Renal pelvis (tissue), 4 donors: ENCODE results near the gene APMAP. TPM values are rescaled to one million over a fixed set of nuclear protein-coding genes. Genes with fewer than 3 reads are reported as not detected.
"Not testable (repeated sequence)": the region's sequence is repeated elsewhere in the genome, so short reads cannot be mapped to it uniquely, and the experiment has no call there.

Experiments used
- DNase-seq: peaks from one replicate; pipeline ENCODE4 v3.0.0-alpha.2; 2013
- polyA plus RNA-seq, 3 donors: library from polyadenylated mRNA; unstranded; fragments of 120-200 nt; gene quantifications; one replicate each; pipeline ENCODE4 v1.2.1, GENCODE V29; 2013; ENCODE audit not compliant: insufficient read length in 3 of 3

The APMAP gene
- polyA plus RNA-seq, 3 donors, result 92.8 to 100 (median 93.9) TPM

DNA sequence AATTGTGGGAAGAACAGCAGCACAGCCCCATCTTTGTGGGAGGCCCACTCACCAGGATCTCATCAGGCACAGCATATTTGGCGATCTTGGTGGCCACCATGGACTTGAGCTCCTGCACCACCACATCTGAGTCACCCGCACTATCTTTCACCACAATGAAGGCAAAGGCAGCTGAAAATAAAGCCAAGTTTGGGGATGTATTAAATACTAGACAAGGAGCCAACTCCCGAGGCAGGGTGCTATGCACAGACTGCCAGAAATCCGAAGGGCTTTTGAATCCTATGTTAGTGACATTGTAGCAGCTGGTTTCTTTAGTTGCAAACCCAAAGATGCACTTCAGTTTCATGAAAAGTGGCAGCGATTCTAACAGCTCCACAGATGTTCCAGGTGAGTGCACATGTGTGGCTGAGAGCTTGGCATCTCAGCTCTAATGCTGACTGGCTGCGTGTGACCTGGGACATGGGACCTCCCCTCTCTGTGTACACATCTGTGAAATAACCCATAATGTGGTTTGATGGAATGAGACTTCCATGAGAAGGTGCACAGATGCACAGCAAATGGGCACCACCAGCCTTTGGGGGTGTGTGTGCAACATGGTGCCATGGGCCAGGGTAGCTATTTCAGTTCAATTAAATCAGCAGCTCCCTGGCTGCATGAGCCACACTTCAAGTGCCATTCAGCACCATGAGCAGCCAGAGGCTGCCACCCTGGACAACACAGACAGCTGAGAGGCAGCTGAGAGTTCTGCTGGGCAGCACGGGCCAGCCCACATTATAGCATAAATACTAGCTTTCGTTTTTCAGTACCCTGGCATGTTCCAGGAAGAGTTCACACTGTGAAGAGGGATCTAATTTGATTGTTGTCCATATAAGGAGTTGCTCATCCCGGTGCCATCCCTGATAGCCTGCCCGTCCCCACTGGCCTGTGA, 16.9 kb upstream of the APMAP start:
- no peak for DNase-seq

DNA sequence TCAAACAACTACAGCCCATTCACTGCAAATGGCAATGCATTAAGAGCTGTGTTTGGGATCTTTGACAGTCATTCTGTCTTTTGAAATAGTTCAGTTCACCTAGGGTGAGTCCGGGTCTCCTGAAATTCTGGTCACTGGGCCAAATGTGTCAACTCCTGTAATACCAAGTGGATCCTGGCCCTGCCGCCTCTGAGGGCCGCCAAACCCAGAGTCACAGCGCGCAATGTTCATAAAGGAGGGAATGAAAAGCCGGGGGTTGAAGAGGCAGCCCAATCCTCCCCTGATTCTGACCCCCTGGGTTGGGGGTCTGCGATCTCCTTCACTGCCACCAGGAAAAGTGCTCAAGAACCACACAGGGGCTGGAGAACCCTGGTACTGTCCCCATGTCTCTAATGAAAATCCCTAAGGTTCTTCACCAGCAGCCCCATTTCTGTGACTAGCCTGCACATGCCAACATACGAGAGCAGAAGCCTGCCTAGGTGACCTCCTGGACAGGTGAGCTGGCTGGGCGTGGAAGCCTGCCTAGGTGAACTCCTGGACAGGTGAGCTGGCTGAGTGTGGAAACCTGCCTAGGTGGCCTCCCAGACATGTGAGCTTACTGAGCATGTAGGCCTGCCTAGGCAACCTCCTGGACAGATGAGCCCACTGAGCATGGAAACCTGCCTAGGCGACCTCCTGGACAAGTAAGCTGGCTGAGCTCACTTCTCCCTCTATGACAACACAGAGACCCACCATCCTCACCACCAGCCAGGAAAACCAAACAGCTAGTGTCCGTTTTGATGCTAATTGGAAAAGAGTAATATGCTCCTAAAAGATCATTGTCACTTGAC, 16.1 kb upstream of the APMAP start:
- no peak for DNase-seq

DNA sequence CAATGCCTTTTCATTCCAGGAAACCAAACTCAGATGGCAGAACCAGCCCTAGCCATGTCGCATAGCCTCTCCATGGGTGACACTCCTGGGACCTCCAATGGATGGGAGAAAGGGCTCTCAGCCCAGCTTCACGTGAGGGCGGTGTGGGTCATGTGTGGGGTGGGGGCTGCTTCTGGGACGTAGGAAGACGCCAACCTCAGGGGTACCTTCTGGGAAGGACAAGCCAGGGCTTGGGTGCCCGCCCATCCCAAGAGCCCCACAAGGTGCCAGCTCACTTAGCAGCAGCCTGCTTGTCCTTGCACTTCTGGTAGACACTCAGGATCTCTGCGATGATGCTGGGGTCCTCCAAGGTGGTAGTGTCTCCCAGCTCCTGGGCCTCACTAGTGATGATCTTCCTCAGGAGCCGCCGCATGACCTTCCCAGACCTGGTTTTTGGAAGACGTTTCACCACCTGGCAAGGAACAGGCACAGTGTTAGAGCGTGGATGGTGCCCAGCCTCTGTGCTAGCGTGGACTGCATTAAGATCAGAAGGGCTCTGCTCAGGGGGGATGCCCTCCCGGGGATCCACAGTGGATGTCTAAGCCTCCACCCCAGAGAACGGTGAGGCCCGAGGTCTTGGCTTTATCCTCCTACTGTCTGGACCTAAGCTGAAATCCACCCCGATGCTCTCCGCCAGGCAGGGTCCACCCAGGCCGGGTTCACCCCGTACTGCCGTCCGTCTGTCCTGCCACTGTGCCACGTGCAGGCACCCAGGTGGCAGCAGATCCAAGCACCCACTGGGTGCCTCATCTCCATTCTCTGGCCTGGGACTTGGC, 15.1 kb upstream of the APMAP start:
- DNase-seq, result no peak

DNA sequence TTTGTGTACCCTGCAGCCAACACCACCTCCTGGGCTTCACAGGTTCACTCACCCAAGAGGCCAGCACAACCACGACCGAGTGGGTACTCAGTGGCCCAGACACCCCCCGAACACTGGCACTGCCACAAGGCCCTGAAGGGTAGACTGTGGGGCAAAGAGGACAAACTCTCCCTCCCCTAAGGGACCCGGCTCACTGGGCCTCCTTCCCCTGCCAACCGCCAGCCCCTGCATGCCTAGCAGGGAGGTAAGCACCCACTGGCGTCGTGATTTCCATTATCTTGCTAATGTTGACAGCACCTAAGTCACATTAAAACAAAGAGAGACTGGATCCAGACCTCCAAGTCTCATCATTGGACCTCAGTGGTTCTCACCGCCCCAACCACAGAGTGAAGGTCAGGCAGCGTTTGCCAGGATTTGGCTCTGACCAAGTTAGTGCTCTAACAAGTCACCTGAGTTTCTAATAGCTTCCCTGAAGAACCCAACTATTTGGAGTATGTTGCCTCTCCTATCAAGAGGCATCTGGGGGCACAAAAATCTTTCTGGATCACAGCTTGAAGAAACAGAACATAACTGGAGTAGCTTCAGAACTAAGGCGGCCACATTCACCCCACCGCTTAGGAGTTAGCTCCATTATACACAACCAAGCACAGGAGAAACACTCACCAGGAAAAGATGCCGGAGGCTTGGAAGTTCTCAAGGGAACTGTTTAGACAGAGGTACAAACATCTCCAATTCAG, 14.0 kb upstream of the APMAP start:
- DNase-seq, result no peak

DNA sequence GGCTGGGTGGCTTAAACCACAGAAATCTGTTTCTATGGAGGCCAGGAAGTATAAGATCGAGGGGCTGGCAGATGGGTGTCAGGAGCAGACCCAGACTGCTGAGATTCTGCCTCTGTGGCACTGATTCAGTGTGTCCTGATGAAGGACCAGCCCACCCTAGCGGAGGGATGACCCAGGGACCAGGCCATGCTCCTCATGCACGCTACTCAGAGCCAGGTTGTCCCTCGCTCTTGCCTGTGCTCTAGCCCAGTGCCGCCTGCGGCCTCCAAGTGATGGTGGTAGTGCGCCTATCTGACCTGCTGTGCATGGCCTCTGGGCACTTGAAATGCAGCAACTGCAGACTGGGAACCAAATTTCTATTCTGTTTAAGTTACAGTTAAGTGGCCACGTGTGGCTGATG, 13.1 kb upstream of the APMAP start:
- no peak for DNase-seq

DNA sequence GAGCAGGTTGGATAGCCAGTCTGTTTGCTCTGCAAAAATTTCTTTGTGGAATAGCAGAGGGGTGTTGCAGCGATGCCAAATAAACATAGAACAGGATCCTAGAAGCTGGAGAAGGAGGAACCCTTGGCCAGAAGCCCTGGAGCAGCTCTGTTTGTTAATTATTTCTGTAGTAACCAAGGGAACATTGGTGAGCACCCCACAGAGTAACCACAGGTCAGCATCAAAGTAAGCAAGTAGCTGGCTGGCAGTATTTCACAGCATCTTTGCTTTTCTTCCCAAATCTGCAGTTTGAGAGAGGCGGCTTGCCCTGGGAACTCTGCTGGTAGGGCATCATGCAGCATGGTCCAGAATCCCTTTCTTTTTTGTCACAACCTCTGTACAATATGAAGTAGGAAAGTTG, 12.7 kb upstream of the APMAP start:
- DNase-seq, result no peak

DNA sequence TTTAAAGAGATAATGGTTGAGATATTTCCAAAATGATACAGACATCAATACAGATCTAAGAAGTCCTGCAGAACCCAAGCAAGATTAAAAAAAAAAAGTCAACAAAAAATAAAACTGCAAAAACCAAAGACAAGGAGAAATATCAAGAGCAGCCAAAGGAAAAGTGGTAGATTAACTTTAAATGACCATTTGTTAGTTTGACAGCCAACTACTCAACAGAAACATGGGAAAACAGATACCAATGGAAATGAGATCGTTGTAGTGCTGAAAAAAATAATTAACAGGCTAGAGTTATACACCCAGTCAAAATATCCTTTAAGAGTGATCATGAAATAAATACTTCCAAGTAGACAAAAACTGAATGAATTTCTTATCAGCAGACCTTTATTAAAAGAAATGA, 10.5 kb upstream of the APMAP start:
- no peak for DNase-seq

DNA sequence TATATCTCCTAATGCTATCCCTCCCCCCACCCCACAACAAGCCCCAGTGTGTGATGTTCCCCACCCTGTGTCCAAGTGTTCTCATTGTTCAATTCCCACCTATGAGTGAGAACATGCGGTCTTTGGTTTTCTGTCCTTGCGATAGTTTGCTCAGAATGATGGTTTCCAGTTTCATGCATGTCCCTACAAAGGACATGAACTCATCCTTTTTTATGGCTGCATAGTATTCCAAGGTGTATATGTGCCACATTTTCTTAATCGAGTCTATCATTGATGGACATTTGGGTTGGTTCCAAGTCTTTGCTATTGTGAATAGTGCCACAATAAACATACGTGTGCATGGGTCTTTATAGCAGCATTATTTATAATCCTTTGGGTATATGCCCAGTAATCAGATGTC, 8.8 kb upstream of the APMAP start:
- DNase-seq, result not testable (repeated sequence)

DNA sequence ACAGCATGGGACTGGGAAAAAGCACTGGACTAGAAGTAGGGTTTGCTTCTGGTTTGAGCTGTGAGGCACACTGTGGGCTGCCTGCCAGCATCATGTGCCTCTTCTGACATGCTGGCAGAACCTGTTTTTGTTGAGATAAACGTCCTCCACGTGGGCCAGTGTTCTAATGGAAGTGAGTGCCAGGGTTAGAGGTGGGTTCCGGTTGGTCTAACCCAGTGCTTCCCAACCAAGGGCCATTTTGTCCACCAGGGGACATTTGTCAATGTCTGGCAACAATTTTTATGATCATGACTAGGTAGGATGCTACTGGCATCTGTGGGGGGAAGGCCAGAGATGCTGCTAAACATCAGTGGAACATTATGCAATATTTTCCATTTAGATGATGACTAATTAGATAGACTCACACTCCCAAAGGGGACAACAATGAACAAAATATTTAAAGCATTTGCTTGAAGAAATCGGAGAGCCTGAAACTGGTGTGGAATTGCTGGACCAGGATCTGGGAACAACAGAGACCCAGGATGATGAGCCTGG, 7.8 kb upstream of the APMAP start:
- peak; percentile 12 for DNase-seq

DNA sequence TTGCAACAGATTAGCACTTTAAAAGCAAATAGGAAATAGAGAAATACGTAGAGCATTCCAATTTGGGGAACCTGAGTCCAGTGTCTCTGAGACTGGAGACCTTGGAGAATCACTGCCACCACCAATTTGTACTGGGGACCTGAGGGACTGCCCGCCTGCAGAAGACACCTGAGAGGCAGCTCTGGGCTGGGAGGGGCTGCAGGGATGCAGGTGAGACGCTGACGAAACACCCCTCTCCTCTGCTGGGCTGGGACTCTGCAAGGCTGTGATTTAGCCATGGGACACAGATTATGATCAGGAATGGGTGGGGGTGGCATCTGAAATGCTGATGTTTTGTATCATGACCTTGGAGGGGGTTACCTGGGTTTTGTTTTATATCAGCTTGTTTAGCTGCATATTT, 7.0 kb upstream of the APMAP start:
- no peak for DNase-seq

DNA sequence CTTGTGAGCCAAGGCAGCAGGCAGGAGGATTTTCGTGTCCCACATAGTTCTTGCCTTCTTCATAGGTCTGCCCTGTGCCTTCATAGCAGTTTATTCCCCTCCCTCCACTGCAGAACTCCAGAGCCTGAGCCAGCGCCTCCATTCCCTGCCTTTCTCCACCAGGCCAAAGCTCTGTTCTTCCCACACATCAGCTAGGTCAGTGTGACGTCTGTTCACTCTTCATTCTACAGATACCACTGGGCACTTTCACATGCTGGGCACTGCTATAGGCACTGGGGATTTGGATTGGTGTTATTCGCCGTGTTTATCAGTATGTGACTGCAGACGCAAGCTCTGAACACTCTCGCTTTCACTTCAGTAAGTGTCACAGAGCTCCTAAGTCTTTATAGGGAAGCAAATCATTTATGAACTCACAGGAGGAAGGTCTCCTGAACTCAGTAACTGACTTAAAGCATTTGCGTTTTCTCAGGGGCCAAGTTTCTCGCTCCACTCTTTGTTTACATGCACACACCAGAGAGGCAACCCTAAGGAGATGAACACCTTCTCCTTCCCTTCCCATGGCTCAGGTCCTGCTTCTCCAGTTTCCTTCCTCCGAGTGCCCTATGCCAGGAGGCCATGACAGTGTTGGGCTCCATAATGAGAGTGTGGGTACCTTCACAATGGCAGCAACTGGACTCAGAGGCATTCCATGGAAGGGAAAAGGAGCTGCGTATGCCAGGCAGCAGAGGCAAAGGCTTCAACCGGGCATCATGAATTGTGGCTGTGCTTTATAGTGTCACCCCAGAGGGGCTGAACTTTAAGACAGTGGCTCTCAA, 6.3 kb upstream of the APMAP start:
- no peak for DNase-seq

DNA sequence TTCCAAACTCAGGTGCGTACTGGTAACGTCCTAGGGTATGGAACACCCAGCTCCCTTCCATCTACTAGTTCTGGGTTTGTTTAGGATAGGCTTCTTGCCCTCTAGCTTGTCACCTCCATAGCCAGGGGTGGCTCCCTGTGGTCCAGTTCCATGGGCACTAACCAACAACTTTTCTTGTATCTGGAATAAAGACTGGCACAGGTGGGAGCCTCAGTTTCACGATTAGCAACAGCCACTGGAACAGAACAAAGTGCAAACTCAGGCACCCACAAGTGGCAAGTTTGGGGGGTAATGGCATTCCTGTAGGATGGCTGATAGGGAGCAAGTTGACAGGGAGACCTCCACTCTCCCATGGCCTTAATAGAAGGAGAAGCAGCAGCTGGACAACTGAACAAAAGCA, 5.6 kb upstream of the APMAP start:
- DNase-seq, result no peak

DNA sequence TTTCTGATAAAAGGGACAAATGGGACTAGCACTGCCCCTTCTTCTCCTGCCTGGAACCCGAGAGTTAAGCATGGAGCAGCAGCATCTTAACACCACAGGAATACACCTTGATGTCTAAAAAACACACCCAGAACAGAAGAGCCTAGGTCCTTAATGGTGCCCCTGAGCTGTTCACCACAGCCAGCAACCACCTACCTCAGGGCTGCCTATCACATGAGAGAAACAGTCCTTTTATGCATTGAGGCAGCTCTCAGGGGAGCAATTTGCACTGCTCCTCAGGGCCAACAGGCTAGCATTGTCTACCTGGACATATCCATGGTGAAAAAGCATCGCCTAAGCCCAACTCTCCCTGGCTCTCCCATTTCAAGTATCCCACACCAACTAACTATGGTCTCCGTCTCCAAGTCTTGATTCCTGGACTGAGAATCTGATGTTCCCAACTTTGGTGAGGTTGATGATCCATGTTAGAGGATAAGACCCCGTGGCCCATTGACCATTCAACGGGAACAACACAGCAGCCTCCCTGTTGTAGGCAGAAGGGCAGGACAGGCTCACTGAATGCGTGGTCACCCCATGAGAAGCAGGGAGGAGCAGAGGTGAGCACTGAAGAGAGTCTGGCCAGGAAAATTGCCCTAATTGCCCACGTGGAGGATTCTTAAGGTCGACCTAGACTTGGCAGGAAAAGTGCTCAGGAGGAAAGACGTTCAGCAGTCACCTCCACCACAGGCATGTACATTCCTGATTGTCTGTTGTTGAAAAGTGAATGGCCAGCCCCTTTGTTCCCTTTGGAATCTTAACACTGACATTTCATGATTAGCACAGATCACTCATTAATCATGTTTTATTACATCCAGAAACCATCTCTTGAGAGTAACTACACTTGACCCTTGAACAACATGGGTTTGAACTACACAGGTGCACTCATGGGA, 4.2 kb upstream of the APMAP start:
- no peak for DNase-seq

DNA sequence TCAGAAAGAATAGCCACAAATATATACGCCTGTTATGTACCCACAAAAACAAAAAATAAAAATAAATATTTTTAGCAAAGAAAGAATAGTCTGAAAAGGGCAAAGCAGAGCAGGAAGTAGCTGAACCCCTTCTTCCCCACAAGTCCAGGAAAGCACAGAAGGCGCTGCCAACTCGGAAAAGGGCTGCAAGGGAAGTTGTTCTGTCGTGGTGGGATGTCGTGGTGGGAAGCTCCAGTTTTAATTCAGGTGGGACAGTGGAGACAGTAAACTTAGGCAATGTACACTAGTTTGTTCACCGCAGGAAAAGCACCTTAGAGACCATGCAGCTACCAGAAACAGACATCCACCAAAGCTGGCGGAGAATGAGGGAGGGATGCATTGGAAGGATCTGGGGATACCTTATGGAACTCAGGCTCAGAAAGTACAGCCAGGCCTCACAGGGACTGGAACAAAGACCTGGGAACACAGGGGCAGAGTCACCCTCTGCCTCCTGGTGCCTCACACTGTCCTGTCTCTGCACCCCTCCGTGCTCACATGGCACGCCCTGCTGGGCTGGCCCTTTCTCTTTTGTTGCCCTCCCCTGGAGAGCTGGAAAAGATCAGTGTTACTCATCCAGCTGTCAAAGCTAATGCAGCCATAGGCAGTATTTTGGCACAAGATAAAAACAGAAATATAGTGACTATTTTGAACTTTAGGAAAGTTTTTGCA, 3.3 kb upstream of the APMAP start:
- no peak for DNase-seq

DNA sequence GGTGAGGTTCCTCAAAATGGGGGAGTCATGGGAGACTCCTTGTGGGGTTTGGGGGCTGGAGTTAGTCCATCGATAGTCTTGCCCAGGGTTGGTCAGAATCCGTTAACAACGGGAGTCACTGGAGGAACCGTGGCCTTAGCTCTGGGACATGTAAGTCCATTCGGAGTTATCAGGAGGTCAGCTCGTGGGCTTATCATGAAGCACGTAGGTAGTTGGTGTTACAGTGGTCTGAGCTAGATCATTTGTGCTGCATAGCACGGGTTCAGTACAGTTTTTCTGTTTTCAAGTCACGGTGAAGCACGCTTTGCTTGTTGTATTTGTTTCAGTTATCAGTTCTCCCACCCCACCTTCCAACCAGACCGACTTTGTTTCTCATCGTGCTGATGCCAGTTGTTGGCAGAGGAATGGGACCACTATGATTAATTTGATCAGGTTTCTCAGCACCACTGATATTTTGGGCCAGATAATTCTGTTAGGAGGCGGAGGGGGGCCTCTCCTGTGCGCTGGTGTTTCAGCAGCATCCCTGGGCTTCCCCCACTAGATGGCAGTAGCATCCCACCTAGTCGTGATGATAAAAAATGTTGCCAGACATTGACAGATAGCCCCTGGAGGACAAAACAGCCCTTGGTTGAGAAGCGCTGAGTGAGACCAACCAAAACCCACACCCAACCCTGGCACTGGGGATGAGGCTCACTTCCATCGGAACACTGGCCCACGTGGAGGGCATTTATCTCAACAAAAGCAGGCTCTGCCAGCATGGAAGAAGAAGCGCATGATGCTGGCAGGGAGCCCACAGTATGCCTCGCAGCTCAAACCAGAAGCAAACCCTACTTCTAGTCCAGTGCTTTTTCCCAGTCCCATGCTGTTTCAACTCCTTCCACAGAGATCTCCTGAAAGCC, 2.2 kb upstream of the APMAP start:
- DNase-seq, result no peak

DNA sequence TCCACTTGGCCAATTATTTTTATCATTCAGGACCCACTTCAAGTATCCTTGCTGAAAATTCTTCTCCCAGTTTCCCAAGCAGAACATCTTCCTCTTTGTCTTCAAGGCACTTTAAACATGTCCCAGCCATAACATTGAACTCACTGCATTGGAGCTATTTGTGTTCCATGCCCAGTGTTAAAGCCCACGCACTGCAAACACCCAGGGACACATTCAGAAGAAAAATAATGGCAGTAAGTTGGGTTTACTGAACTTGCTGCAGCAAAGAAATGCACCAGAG, 1.6 kb upstream of the APMAP start:
- DNase-seq, result no peak

DNA sequence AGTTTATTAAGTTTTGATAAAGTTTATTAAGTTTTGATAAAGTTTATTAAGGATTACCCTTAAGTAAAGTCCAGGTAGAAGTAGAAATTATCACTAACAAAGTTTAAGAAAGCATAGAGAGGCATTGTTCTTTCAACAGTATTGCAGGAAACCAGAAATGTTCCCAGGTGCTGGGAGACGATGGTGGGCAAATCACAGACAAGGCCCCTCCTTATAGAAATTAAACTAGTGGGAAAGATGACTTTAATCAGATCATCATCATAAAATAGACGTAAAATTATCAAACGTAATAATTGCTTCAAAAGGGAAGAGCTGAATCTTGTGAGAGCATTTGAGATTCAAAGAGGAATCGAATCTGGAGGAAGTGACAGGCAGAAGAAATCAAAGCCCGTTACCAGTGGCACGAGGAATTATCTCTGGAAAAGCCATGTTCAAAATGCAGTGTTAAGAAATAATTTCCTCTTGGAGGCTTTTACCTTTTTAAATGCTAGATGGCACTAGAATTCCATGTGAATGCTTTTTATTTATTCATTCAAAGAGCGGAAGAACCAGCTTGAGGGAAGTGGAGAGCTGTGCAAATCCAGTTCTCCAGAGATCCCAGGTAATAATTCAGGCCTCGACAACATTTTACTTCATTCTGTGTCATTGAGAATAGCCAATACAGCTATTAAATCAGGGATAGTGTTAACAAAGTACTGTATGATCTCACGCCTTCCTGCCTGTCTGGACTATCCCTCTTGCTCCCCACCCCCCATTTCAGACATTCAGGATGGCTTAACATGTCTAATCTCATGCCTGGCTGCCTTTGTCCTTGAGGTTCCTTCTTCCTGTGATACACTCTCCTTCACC, 1.0 kb upstream of the APMAP start:
- DNase-seq, result no peak
